Fibroblast of pulmonary artery (primary cell): Measurements from ENCODE around the gene TMEM208.
A peak's percentile ranks its signal among the peaks of the same experiment; 100 is the strongest.

Experiments
- DNase-seq: peaks from one replicate; pipeline ENCODE4 v3.0.0-alpha.2; 2010; ENCODE audit warnings: low read depth
- H3K4me3 ChIP-seq: replicated peaks from 2 replicates; pipeline ENCODE4 v1.5.1; 2011; ENCODE audit warnings: low read depth, mild to moderate bottlenecking, control low read depth, low read length, moderate library complexity
- CTCF ChIP-seq: IDR thresholded peaks from 2 replicates; pipeline ENCODE4 v1.5.1; 2011; ENCODE audit warnings: mild to moderate bottlenecking, control low read depth, low read length, inconsistent platforms; ENCODE audit errors: missing control alignments

TMEM208 gene

GRCh38 chr16:67269766-67270165 is 42.8 kb downstream of the TMEM208 start:
- peak; percentile 42 for DNase-seq
- H3K4me3 ChIP-seq: no peak overlapping the region

GRCh38 chr16:67270931-67271338 is 44.0 kb downstream of the TMEM208 start:
- DNase-seq: no peak
- H3K4me3 ChIP-seq: no peak overlapping the region
- no peak for TF ChIP-seq CTCF

More at GRCh38 chr16:67269766-67270165, 42.8 kb downstream of the TMEM208 start:
- no peak for TF ChIP-seq CTCF

GRCh38 chr16:67271446-67271845 is 44.5 kb downstream of the TMEM208 start:
- TF ChIP-seq CTCF: no peak
- no peak for DNase-seq
- H3K4me3 ChIP-seq: no peak overlapping the region

GRCh38 chr16:67275321-67275720 is 48.4 kb downstream of the TMEM208 start:
- no peak overlapping the region for H3K4me3 ChIP-seq
- DNase-seq: no peak
- no peak for TF ChIP-seq CTCF

GRCh38 chr16:67277294-67277998 is 50.5 kb downstream of the TMEM208 start:
- no peak overlapping the region for H3K4me3 ChIP-seq
- DNase-seq: peak; percentile 98

GRCh38 chr16:67277999-67278772 is 51.3 kb downstream of the TMEM208 start:
- DNase-seq: peak; percentile 75
- TF ChIP-seq CTCF: no peak
- peak overlapping the region; percentile 47 for H3K4me3 ChIP-seq

More at GRCh38 chr16:67277294-67277998, 50.5 kb downstream of the TMEM208 start:
- no peak for TF ChIP-seq CTCF
